GM18520 (cell line): ENCODE results near the gene D2HGDH.
"Not testable (repeated sequence)": the region's sequence is repeated elsewhere in the genome, so short reads cannot be mapped to it uniquely, and the experiment has no call there.

Experiments
- ATAC-seq: cut with Tn5 transposase; IDR thresholded peaks from one replicate; pipeline ENCODE4 v1.9.1; 2021; ENCODE audit not compliant: unreplicated experiment

D2HGDH gene

GRCh38 chr2:241806217-241806616, 71.8 kb downstream of the D2HGDH start:
- not testable (repeated sequence) for ATAC-seq

DNA sequence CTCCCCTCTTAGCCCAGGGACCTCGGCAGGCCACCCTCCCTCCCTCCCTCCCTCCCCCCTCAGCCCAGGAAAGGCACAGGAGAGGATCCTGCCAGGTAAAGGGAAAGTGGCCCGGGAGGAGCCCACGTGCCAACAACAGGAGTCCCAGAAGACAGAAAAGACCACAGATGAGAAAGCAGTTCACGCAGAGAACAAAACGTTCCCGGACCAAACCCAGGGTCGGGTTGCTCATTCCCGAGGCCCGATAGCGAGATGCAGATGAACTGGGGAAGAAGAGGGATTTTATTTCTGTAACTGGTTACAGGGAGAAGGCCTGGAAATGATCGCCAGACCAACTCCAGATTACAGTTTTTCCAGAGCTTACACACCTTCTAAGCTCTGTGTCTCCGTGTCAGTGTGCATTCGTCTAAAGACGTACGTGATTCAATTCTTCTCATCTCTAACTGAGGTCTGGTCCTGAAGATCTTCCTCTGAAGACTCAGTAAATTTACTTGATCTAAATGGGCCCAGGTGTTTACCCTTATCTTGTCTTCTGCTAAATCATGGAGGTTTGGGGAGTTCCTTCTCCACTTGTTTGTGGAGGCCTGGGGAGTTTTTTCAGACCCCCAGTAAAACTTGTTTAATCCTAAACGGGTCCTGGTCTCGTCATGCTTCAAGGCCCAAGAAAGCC, 73.8 kb downstream of the D2HGDH start:
- ATAC-seq, result no peak

GRCh38 chr2:241808721-241809382, 74.4 kb downstream of the D2HGDH start, which contains the start of gene NEU4:
TSS of gene NEU4 (plus strand) at chr2:241809193. CDS start at chr2:241814485, 5,292 bp downstream.
- no peak for ATAC-seq

DNA sequence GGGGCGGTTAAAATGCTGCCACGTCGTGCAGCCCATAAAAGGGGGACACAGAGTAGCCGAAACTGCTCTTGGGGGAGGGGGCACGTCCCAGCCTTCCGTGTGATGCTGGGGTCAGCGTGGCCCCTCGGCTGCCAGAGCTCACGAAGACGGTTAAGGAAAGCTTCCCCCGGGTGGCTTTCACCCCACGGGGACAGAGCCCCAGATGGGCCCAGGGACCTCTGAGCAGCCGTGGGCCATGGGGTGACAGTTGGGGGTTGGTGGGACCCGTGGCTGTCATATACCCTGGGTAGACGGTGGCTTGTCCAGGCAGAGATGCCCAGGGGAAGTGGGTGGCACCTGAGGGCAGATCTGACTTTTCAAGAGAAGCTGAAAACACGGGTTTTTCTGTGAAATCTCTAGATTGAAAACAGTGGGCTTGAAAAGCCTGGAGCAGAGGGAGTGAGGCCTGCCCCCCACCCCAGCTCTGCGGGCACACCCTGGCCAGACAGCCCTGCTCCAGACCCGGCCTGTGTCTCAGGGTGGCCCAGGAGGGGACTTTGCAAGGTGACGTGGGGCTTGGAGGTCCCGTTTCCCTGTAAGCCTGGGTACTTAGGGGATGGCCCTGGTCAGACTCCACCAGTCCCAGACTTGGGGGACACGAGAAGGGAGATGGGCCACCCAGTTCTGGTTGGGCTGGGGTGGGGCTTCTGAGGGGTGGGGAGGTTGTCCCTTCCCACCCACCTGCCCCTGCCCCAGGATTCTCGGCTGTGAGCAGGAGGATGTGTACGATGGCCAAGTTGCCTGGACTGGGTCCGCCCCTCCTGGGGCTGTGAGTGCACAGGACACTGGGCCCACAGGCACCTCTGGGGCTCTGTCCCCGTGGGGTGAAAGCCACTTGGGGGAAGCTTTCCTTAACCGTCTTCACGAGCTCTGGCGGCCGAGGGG, 75.2 kb downstream of the D2HGDH start:
- no peak for ATAC-seq

- ATAC-seq, result no peak
Observed at GRCh38 chr2:241810307-241811200, 76.1 kb downstream of the D2HGDH start.

DNA sequence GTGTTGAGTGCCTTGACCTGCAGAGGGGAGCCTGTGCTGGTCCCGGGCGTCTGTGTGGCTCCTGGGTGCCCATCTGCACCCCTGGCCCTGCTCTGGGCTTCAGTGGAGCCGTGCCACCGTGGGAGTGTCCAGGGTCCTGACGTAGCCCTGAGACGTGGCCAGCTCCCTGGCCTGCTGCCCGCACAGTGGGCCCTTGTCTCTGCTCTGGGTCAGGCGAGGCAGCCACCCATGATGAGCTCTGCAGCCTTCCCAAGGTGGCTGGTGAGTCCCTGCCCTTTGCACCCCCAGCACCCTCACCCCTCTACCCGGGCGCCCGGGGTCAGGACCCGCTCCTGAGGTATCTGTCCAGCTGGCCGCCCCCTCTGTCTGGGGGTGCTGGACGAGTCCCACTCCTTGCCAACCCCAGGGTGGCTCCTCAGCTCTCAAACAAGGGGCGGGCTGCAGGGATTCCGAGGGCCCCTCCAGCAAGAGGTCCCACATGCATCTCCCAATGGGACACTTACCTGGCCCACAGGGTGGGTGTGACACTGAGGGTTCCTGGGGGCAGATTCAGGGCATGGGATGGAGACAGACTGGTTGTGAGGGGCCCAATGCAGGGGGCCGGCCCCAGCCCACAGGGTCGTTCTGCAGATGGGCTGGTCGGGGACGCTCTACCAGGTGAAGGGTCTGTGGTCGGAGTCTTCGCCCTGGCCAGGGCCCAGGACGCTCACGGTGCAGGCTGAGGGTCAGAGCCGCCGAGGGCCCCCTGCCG, 76.9 kb downstream of the D2HGDH start:
- ATAC-seq, result no peak

- no peak for ATAC-seq
Observed at GRCh38 chr2:241811952-241812729, 77.7 kb downstream of the D2HGDH start.

DNA sequence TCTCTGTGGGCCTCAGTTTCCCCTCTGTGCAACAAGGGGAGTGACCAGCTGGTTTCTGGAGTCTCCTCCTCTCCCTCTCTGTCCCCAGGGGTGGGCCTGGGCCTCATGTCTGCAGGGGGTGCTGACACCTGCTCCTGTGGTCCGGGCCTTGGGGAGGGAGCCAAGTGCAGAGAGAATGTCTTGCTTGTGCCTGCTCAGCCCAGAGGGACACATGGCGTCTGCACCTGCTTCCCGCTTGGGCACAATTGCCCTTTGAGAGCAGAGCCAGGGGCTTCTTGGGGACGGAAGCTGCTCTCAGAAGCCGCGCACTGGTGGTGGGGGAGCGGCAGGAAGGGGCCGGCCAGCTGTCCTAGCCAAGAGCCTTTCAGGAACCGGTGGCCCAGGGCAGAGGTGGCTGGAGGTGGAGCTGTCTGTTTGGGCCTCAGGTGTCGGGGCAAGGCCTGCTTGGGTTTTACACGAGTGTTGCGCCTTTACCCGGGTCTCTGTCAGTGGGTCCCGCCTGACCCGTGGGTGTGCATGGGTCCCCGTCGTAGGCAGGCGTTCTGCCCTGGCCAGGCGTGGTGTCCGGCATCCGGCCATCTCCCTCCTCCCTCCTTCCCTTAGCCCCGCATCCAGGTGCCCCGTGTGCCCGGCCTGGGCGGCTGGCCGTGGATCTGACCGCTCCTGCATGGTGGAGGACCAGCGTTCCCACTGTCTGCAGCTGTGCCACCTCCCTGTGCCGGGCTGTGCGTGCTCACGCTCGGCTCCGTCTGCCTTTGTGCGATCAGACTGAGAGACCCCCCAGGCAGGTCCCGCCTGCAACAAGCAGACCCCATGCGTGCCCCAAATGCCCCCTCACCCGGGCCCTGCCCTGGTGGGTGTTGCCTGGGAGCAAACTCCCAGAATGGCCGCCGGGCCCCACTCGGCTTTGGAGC, 78.6 kb downstream of the D2HGDH start:
- ATAC-seq, result no peak

DNA sequence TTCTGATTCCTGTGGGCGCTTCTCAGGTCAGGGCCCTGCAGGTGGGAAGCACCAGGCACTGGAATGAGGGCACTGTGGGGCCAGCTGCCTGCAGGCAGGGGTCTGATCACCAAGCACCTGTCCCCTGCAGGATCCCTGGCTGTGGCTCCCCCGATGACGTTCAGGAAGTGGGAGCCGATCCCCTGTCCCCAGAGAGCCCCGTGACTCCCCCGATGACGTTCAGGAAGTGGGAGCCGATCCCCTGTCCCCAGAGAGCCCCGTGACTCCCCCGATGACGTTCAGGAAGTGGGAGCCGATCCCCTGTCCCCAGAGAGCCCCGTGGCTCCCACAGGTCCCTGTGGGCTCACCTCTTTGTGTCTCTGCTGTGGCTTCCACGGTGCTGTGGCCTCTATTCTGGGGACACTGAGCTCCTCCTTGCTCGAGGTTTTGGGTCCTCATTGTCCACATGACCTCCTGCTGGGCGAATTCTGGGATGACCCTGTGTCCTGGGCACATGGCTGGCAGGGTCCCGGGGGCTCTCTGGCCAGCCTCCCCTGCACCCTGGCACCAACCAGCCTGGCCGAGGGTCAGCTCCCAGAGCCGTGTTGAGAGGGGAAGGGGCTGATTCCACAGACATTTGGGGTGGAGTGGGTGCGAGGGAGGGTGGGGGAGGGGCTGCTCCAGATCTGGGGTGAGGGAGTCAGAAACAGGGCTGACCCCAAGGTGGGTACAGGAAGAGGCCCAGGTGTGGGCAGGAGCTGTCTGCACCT, 79.4 kb downstream of the D2HGDH start:
- no peak for ATAC-seq

GRCh38 chr2:241814393-241814642, 79.9 kb downstream of the D2HGDH start:
- ATAC-seq, result no peak

DNA sequence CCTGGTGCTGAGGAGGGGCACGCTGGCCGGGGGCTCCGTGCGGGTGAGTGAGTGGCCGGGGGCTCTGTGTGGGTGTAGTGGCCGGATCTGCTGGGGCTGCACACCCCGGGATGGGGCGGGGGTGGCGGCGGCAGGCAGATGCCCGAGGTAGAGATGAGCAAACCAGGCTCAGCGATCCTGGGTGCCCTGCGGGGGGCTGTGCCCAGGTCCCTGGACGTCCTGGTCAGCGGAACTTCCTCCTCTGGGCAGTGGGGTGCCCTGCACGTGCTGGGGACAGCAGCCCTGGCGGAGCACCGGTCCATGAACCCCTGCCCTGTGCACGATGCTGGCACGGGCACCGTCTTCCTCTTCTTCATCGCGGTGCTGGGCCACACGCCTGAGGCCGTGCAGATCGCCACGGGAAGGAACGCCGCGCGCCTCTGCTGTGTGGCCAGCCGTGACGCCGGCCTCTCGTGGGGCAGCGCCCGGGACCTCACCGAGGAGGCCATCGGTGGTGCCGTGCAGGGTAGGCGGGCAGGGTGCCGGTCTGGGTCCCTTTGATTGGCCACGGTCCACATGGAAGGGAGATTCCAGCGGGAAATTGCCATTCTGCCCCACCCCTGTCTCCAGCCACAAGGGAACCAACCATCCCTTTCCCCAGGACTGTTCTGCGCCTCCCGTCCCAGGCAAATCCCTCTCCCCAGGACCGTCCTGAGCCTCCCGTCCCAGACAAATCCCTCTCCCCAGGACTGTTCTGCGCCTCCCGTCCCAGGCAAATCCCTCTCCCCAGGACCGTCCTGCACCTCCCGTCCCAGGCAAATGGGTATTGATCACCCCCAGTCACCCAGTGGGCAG, 80.4 kb downstream of the D2HGDH start:
- no peak for ATAC-seq

GRCh38 chr2:241815477-241816430, 81.3 kb downstream of the D2HGDH start:
- ATAC-seq, result no peak

DNA sequence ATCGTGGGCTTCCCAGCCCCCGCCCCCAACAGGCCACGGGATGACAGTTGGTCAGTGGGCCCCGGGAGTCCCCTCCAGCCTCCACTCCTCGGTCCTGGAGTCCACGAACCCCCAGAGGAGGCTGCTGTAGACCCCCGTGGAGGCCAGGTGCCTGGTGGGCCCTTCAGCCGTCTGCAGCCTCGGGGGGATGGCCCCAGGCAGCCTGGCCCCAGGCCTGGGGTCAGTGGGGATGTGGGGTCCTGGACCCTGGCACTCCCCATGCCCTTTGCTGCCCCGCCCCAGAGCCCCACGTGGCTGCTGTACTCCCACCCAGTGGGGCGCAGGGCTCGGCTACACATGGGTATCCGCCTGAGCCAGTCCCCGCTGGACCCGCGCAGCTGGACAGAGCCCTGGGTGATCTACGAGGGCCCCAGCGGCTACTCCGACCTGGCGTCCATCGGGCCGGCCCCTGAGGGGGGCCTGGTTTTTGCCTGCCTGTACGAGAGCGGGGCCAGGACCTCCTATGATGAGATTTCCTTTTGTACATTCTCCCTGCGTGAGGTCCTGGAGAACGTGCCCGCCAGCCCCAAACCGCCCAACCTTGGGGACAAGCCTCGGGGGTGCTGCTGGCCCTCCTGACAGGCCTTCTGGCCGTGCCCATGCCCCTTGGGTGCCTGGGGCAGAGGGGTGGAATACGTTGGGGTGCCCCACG, 82.1 kb downstream of the D2HGDH start:
- ATAC-seq, result no peak

GRCh38 chr2:241817126-241817820, 82.8 kb downstream of the D2HGDH start:
- ATAC-seq, result no peak
